Adrenal gland (tissue), 5 donors: Measurements from ENCODE around the gene CRACR2B.

Experiments
- POLR2A ChIP-seq, 2 donors: fragments of 450-650 bp; IDR thresholded peaks; one replicate each; pipeline ENCODE4 v1.6.1; 2017; ENCODE audit warnings: antibody characterized with exemption in 2 of 2, mild to moderate bottlenecking in 2 of 2, moderate library complexity in 1 of 2
- TF ChIP-seq, protein P1 (sequence below), 6 experiments: fragments of 450-650 bp in 4 of 6; fragments of 200-600 bp in 2 of 6; sonication (generic) in 1 of 6; IDR thresholded peaks; 1 replicate in 5 of 6; 2 replicates in 1 of 6; pipeline versions ENCODE4 v1.5.1 to v1.8.0; 2016 to 2021; ENCODE audit warnings: antibody characterized with exemption in 6 of 6, mild to moderate bottlenecking in 2 of 6, moderate library complexity in 1 of 6
- donor health status: DM: no; HTN: no; CAD: no.

DNA sequence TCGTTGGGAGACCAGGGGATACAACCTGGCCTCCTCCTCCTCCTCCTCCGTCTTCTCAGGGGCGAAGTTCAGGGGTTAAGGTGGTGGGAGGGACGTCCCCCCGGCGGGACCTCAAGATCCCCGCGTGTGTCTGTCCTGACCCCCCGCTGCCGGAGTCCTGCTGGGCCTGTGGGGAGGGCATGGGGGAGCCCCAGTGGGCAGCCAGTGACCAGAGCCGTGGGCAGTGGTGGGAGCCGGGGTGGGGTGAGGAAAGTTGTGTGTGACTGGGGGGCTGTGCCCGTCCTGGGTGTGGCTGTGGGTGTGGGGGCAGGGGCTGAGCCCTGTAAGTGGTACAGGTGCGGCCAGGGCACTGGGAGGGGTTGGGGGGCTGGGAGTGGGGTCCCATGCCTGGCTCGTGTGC lies 25.0 kb downstream of the CRACR2B start:
- TF ChIP-seq, protein P1, sequence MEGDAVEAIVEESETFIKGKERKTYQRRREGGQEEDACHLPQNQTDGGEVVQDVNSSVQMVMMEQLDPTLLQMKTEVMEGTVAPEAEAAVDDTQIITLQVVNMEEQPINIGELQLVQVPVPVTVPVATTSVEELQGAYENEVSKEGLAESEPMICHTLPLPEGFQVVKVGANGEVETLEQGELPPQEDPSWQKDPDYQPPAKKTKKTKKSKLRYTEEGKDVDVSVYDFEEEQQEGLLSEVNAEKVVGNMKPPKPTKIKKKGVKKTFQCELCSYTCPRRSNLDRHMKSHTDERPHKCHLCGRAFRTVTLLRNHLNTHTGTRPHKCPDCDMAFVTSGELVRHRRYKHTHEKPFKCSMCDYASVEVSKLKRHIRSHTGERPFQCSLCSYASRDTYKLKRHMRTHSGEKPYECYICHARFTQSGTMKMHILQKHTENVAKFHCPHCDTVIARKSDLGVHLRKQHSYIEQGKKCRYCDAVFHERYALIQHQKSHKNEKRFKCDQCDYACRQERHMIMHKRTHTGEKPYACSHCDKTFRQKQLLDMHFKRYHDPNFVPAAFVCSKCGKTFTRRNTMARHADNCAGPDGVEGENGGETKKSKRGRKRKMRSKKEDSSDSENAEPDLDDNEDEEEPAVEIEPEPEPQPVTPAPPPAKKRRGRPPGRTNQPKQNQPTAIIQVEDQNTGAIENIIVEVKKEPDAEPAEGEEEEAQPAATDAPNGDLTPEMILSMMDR (IDR thresholded peaks at IDR 0.05): no peak
- no peak for TF ChIP-seq POLR2A (IDR thresholded peaks at IDR 0.05)
